Neural progenitor cell (in vitro differentiated cells): ENCODE measurements around the gene POC5.

Experiments
- EZH2 ChIP-seq: fragments of 200-600 bp; sonication (generic); IDR thresholded peaks from 2 replicates; pipeline ENCODE4 v1.6.1; 2017; ENCODE audit warnings: antibody characterized with exemption, mild to moderate bottlenecking, moderate library complexity
- TF ChIP-seq, protein P1 (sequence below): fragments of 200-600 bp; sonication (generic); IDR thresholded peaks from 2 replicates; pipeline ENCODE4 v1.5.1; 2017; ENCODE audit warnings: antibody characterized with exemption, mild to moderate bottlenecking

DNA sequence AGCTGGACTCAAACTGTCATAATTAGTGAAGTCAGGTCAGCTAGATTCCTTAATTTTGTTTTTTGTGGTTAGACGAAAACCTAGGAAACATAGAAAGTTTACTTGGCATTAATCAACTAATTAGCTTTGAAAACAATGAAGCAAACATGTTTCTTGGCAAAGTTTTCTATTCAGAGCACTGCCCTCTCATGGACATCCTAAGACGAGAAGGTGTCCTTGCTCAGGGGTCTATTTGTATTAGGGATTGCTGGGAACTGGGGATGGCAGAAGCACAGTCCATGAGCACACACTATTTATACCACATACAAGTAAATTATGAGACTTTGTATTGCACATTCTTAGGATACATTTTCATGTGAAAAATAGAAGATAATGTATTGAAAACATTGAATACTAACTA lies 49.7 kb downstream of the POC5 start:
- TF ChIP-seq EZH2, result no peak
- TF ChIP-seq, protein P1, sequence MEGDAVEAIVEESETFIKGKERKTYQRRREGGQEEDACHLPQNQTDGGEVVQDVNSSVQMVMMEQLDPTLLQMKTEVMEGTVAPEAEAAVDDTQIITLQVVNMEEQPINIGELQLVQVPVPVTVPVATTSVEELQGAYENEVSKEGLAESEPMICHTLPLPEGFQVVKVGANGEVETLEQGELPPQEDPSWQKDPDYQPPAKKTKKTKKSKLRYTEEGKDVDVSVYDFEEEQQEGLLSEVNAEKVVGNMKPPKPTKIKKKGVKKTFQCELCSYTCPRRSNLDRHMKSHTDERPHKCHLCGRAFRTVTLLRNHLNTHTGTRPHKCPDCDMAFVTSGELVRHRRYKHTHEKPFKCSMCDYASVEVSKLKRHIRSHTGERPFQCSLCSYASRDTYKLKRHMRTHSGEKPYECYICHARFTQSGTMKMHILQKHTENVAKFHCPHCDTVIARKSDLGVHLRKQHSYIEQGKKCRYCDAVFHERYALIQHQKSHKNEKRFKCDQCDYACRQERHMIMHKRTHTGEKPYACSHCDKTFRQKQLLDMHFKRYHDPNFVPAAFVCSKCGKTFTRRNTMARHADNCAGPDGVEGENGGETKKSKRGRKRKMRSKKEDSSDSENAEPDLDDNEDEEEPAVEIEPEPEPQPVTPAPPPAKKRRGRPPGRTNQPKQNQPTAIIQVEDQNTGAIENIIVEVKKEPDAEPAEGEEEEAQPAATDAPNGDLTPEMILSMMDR, result peak; percentile 35
